Spleen (tissue), 11 donors: ENCODE measurements around the gene RAB11FIP4. TPM values are rescaled to one million over a fixed set of nuclear protein-coding genes. Genes with fewer than 3 reads are reported as not detected.

ENCODE experiments used
- DNase-seq: peaks from one replicate; pipeline ENCODE4 v3.0.0-alpha.2; 2020
- H3K27ac ChIP-seq, 8 donors: fragments of 200-600 bp; sonication (generic) in 7 of 8; 1 replicate in 4 of 8; 2 replicates in 4 of 8; pipeline versions ENCODE4 v1.5.0 to v1.8.0; 2016 to 2021; ENCODE audit warnings: inconsistent platforms in 4 of 8, mild to moderate bottlenecking in 4 of 8, moderate library complexity in 1 of 8
- H3K27me3 ChIP-seq, 7 donors: fragments of 200-600 bp; sonication (generic) in 6 of 7; replicated peaks in 1 of 7; 1 replicate in 4 of 7; 2 replicates in 3 of 7; pipeline versions ENCODE4 v1.5.0 to v1.8.0; 2016 to 2021; ENCODE audit warnings: inconsistent platforms in 3 of 7, mild to moderate bottlenecking in 1 of 7
- H3K36me3 ChIP-seq, 6 donors: fragments of 200-600 bp; sonication (generic) in 5 of 6; 1 replicate in 4 of 6; 2 replicates in 2 of 6; pipeline versions ENCODE4 v1.5.0 to v1.8.0; 2016 to 2021; ENCODE audit warnings: inconsistent platforms in 2 of 6
- H3K4me1 ChIP-seq, 6 donors: fragments of 200-600 bp; sonication (generic) in 5 of 6; 1 replicate in 3 of 6; 2 replicates in 3 of 6; pipeline versions ENCODE4 v1.5.0 to v1.8.0; 2016 to 2021; ENCODE audit warnings: inconsistent platforms in 3 of 6
- H3K4me3 ChIP-seq, 8 donors: fragments of 200-600 bp; sonication (generic) in 7 of 8; 1 replicate in 4 of 8; 2 replicates in 4 of 8; pipeline versions ENCODE4 v1.5.0 to v1.8.0; 2016 to 2021; ENCODE audit warnings: inconsistent platforms in 4 of 8, mild to moderate bottlenecking in 4 of 8, moderate library complexity in 2 of 8
- H3K9me3 ChIP-seq, 8 donors: fragments of 200-600 bp; sonication (generic) in 7 of 8; 1 replicate in 4 of 8; 2 replicates in 4 of 8; pipeline versions ENCODE4 v1.5.0 to v1.8.0; 2016 to 2021; ENCODE audit warnings: inconsistent platforms in 4 of 8
- POLR2A ChIP-seq, 3 donors: fragments of 450-650 bp; IDR thresholded peaks; one replicate each; pipeline ENCODE4 v1.5.1; 2017; ENCODE audit warnings: antibody characterized with exemption in 3 of 3, mild to moderate bottlenecking in 1 of 3
- POLR2AphosphoS5 ChIP-seq, 3 donors: sonication (generic); formaldehyde crosslinking; IDR thresholded peaks; one replicate each; pipeline ENCODE4 v1.5.1; 2017; ENCODE audit warnings: antibody characterized with exemption in 3 of 3
- WGBS, 5 donors: extraction: QIAGEN DNeasy Blood & Tissue Kit in 3 of 5; methylation state at CpG; one replicate each; pipeline versions ENCODE4 v1.1.5 to v1.1.7; 2013 to 2018; 5-methylcytosine and 5-hydroxymethylcytosine counted together
- intact Hi-C: fragments of 100-400 bp; cut with DNase I; formaldehyde crosslinking; loops from one replicate; pipeline ENCODE4 v1.15.0; 2023; ENCODE audit warnings: low total_unique reads
- polyA plus RNA-seq, 3 donors: library from polyadenylated mRNA; stranded (reverse); fragments of 200-250 nt; gene quantifications; one replicate each; pipeline ENCODE4 v1.2.1, GENCODE V29; 2013
- total RNA-seq, 7 donors: library from RNA; depleted of rRNA in 3 of 7; stranded (reverse); fragments of >200 nt in 3 of 7; fragmentation: NEBNext Ultra II Directional in 4 of 7; extraction: Animal tissue kit (Norgen Biotek cat#: 25700) in 4 of 7; gene quantifications; one replicate each; pipeline versions ENCODE4 v1.1.0 to v1.2.1, GENCODE V29; 2016 to 2021
- TF ChIP-seq, protein P1 (sequence below), 11 experiments: fragments of 200-600 bp in 7 of 11; fragments of 450-650 bp in 4 of 11; sonication (generic) in 4 of 11; IDR thresholded peaks in 8 of 11; conservative IDR thresholded peaks in 3 of 11; 1 replicate in 7 of 11; 2 replicates in 4 of 11; pipeline versions ENCODE4 v1.4.0 to v1.8.0; 2016 to 2021; ENCODE audit warnings: antibody characterized with exemption in 11 of 11, inconsistent platforms in 4 of 11, mild to moderate bottlenecking in 1 of 11
- donor health status: healthy with polysubstance abuse.
- donor health status: DM: no; HTN: no; CAD: no; lungs with moderate emphysema.
- donor health status: DM: no; HTN: no; CAD: no.
- donor health status: Bipolar disorder and iron deficiency.
- donor health status: healthy.
- donor health status: DM: no; HTN: no; CAD: no.
- donor health status: DM: yes; HTN: yes; CAD: no.

The RAB11FIP4 gene
- total and polyA plus RNA-seq, 10 donors: 5.5 to 25.2 (median 20.9) TPM

DNA sequence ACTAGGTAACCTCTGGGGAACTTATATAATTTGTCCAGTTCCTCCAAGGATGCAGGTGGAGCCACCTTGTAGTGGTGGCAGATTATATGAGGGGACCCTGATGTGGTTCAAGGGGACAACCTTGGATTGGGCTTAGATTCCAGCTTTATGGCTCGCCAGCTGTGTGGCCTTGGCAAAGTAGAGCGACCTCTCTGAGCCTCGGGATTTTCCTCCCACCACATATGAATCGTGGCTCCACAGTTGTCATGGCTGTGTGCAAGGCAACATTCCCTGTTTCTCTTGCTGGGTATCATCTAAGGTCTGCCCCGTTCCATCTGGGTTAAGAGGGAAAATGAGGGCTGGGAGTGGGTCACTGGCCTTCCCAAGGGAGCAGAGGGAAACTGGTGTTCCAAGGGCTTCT, 104.6 kb downstream of the RAB11FIP4 start:
- WGBS, 5 donors: 75 to 96% (median 91%) methylated on average over 5 of the region's 5 CpGs
- H3K27me3 ChIP-seq: no peaks in the 10 kb centered on the region
- H3K36me3 ChIP-seq: no peaks in the 10 kb centered on the region
- H3K4me3 ChIP-seq: no peak overlapping the region
- H3K9me3 ChIP-seq: no peaks in the 10 kb centered on the region
- TF ChIP-seq POLR2A (IDR thresholded peaks at IDR 0.05): no peak
- TF ChIP-seq, protein P1, sequence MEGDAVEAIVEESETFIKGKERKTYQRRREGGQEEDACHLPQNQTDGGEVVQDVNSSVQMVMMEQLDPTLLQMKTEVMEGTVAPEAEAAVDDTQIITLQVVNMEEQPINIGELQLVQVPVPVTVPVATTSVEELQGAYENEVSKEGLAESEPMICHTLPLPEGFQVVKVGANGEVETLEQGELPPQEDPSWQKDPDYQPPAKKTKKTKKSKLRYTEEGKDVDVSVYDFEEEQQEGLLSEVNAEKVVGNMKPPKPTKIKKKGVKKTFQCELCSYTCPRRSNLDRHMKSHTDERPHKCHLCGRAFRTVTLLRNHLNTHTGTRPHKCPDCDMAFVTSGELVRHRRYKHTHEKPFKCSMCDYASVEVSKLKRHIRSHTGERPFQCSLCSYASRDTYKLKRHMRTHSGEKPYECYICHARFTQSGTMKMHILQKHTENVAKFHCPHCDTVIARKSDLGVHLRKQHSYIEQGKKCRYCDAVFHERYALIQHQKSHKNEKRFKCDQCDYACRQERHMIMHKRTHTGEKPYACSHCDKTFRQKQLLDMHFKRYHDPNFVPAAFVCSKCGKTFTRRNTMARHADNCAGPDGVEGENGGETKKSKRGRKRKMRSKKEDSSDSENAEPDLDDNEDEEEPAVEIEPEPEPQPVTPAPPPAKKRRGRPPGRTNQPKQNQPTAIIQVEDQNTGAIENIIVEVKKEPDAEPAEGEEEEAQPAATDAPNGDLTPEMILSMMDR (IDR thresholded peaks at IDR 0.05 in 8 of 11, conservative IDR thresholded peaks at IDR 0.05 in 3 of 11): no peak
- no peak for TF ChIP-seq POLR2AphosphoS5 (IDR thresholded peaks at IDR 0.05)
- intact Hi-C loops: no loop called here
- H3K27ac ChIP-seq: peak overlapping the region in 7 of 8 donors; percentile 5 to 94 (median 89)
- peak; percentile 45 for DNase-seq
- H3K4me1 ChIP-seq: peaks cover 51 to 98% (median 65%) of the 10 kb centered on the region in 6 donors

DNA sequence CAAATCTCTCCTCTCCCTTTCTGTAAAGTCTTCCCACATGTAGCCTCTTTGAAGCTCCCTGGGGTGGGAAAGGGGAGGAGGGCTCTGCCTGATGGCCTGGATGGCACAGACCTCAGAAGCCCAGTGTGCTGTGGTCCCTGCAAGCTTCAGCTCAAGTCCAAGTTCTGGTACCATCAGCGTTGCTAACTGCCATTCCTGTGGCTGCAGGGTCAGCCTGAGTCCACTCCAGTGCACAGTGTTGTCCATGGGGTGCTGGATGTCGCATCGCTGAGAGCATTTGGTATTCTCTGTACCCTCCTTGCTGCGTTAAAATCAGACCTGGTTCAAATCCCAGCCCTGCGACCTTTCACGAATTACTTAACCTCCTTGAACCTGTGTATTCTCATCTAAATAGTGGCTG, 105.1 kb downstream of the RAB11FIP4 start:
- TF ChIP-seq POLR2AphosphoS5 (IDR thresholded peaks at IDR 0.05): no peak
- no peak for TF ChIP-seq POLR2A (IDR thresholded peaks at IDR 0.05)
- TF ChIP-seq, protein P1 (IDR thresholded peaks at IDR 0.05 in 8 of 11, conservative IDR thresholded peaks at IDR 0.05 in 3 of 11): no peak
- peak; percentile 47 for DNase-seq
- H3K27me3 ChIP-seq: no peaks in the 10 kb centered on the region
- no peaks in the 10 kb centered on the region for H3K36me3 ChIP-seq
- peaks cover 46 to 93% (median 60%) of the 10 kb centered on the region in 6 donors for H3K4me1 ChIP-seq
- 86 to 94% (median 88%) methylated on average over 6 of the region's 6 CpGs for WGBS, 5 donors
- intact Hi-C loops: no loop called here
- no peak overlapping the region for H3K4me3 ChIP-seq
- no peaks in the 10 kb centered on the region for H3K9me3 ChIP-seq
- peak overlapping the region in 6 of 8 donors; percentile 5 to 94 (median 90) for H3K27ac ChIP-seq

DNA sequence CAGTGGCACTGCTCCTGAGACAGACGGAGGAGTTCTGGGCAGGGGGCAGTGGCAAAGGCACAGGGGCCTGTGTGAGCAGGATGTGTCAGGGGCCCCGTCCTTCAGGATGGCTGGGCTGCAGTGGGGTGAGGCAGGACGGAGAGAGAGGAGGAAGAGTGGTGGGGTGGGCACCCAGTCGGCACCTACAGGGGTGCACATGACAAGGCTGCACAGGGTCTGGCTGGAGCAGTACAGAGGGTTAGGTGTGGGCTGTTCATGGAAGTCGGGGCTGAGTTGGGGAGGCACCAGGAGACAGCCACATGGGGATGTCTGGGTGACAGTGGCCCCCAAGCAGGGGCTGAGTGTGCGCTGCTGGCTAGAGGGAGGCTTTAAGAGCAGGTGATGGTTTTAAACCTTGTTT, 106.0 kb downstream of the RAB11FIP4 start:
- Histone ChIP-seq H3K36me3 (no peaks in the 10 kb centered on the region), H3K4me3 (no peak overlapping the region), H3K27me3 (no peaks in the 10 kb centered on the region), H3K9me3 (no peaks in the 10 kb centered on the region), H3K4me1 (peaks cover 40 to 85% (median 52%) of the 10 kb centered on the region in 6 donors), H3K27ac (peak overlapping the region in 2 of 8 donors; percentile 13 to 35)
- intact Hi-C loops: no loop called here
- DNase-seq: peak; percentile 60
- 83 to 91% (median 89%) methylated on average over 6 of the region's 6 CpGs for WGBS, 5 donors
- TF ChIP-seq POLR2AphosphoS5 (IDR thresholded peaks at IDR 0.05): no peak

DNA sequence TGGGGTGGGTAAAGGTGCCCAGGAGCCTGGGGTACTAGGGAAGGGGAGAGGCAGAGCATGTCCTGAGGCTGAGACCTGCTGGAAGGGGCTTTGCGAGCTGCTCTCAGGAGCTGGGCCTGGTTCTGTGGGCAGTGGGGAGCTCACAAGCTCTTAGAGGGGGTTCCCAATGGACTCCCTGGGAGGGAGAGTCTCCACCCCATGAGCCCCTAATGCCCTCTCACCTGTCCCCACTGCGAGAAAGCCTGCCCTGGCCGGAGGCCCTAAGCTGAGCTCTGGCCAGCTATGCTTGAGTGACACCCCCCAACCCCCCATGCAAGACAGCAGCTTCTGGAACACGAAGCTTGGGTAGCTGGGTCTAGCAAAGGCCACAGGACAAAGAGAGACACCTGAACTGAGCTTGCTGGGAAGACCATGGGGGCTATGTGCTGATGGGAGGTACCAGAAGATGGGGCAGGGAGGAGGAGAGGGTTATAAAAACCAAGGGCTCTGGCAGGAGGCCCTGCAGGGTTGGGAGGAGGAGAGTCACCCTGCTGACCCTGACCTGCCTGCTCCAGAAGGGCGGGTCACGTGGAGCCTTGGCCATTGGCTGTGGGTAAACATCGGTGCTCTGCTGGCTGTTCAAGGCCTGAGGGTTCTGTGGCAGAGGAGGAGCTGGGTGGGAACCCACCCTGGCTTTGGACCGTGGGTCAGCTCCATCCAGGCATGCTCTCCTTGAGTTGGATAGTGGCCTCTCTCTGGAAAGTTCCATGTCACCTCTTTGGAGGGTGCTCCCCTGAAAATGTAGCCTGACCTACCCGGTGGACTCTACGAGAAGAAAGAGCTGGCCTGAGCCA, 106.7 kb downstream of the RAB11FIP4 start:
- Histone ChIP-seq H3K27ac (peak overlapping the region in 1 of 8 donors; percentile 35), H3K4me3 (no peak overlapping the region), H3K27me3 (no peaks in the 10 kb centered on the region), H3K4me1 (peaks cover 32 to 77% (median 45%) of the 10 kb centered on the region in 6 donors), H3K36me3 (no peaks in the 10 kb centered on the region), H3K9me3 (no peaks in the 10 kb centered on the region)
- TF ChIP-seq, protein P1 (IDR thresholded peaks at IDR 0.05 in 8 of 11, conservative IDR thresholded peaks at IDR 0.05 in 3 of 11): no peak
- TF ChIP-seq POLR2AphosphoS5 (IDR thresholded peaks at IDR 0.05): no peak
- TF ChIP-seq POLR2A (IDR thresholded peaks at IDR 0.05): no peak
- peak; percentile 67 for DNase-seq
- intact Hi-C loops: no loop called here
- WGBS, 5 donors: 82 to 89% (median 85%) methylated on average over 9 to 10 of the region's 10 CpGs
